ENCODE measurements around the gene FKBP11.
"Not testable (repeated sequence)": the region's sequence is repeated elsewhere in the genome, so short reads cannot be mapped to it uniquely, and the experiment has no call there.

Gene FKBP11

GRCh38 chr12:48923117-48923516 is 2.2 kb downstream of the FKBP11 start:
- no peaks in the 10 kb centered on the region for H3K4me1 ChIP-seq (ENCODE audit: insufficient read depth, poor library complexity, severe bottlenecking)
- TF ChIP-seq CTCF (IDR thresholded peaks at IDR 0.05; ENCODE audit: poor library complexity, severe bottlenecking) = no peak
- peaks cover 28% of the 10 kb centered on the region for H3K36me3 ChIP-seq (ENCODE audit: low read depth)
- H3K4me3 ChIP-seq (ENCODE audit: severe bottlenecking) = no peak overlapping the region
- ATAC-seq (ENCODE audit: low read depth) (no peak), DNase-seq (ENCODE audit: low spot score) (no peak)
- H3K27me3 ChIP-seq (ENCODE audit: insufficient read depth, poor library complexity, severe bottlenecking) = no peaks in the 10 kb centered on the region
- H3K27ac ChIP-seq (ENCODE audit: poor library complexity, severe bottlenecking) = no peak overlapping the region
- H3K9me3 ChIP-seq (ENCODE audit: severe bottlenecking) = no peaks in the 10 kb centered on the region

DNA sequence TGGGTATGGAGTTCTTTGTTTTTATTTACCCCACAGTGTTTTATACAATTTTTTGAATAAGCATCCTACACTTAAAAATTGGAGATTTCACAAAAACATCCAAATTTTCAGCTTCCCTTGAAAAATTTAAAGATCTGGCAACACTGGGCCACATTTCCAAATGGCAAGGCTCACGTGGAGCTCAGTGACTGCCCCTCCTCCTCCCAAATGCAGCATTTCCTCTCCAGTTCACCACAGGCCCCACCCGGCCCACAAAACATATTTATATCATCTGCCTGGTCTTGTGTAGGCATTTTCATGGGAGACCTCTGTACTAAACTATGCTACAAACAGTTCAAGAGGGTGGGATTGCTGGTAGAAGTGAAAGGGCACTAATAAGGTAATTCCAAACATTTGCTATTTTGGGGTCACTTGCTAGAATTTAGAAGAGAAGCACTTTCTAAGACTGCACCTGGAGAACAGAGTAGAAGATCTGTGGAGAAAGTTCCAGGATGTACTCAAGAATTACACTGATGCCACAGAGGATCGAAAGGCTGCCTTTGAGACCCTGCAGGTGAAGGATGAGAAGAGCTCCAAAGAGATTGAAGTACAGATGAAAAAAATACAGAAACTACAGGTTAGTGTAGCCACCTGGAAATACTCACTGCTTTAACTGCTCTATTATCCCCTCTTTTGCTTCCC is 7.3 kb downstream of the FKBP11 start:
- H3K4me3 ChIP-seq (ENCODE audit: severe bottlenecking) = no peak overlapping the region
- H3K27ac ChIP-seq (ENCODE audit: poor library complexity, severe bottlenecking) = no peak overlapping the region
- TF ChIP-seq CTCF (IDR thresholded peaks at IDR 0.05; ENCODE audit: poor library complexity, severe bottlenecking) = no peak

DNA sequence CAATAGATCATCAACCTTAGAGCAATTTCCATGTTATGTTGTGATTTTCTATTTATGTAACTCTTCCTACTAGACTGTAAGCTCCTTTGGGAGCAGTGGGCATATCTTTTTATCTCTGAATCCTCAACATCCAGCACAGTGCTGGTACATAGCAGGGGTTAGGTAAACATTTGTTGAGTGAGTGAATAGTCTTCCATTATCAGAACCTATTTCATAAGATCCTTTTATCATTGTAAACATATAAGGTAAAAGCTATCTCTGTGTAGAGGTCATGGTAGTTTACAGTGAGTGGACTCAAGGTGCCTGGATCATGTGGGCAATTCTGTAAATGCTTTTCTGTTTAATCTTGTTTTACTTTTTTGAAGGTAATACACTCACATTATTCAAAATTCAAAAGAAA is 15.1 kb downstream of the FKBP11 start:
- TF ChIP-seq CTCF (IDR thresholded peaks at IDR 0.05; ENCODE audit: poor library complexity, severe bottlenecking) = no peak
- DNase-seq (ENCODE audit: low spot score) = no peak
- no peak overlapping the region for H3K27ac ChIP-seq (ENCODE audit: poor library complexity, severe bottlenecking)
- no peaks in the 10 kb centered on the region for H3K9me3 ChIP-seq (ENCODE audit: severe bottlenecking)
- no peaks in the 10 kb centered on the region for H3K27me3 ChIP-seq (ENCODE audit: insufficient read depth, poor library complexity, severe bottlenecking)
- H3K4me3 ChIP-seq (ENCODE audit: severe bottlenecking) = no peak overlapping the region
- no peak for ATAC-seq (ENCODE audit: low read depth)
- H3K36me3 ChIP-seq (ENCODE audit: low read depth) = no peaks in the 10 kb centered on the region
- no peaks in the 10 kb centered on the region for H3K4me1 ChIP-seq (ENCODE audit: insufficient read depth, poor library complexity, severe bottlenecking)

More for the DNA sequence above, 7.3 kb downstream of the FKBP11 start:
- Histone ChIP-seq H3K36me3 (ENCODE audit: low read depth) (peaks cover 15% of the 10 kb centered on the region), H3K9me3 (ENCODE audit: severe bottlenecking) (no peaks in the 10 kb centered on the region), H3K27me3 (ENCODE audit: insufficient read depth, poor library complexity, severe bottlenecking) (no peaks in the 10 kb centered on the region), H3K4me1 (ENCODE audit: insufficient read depth, poor library complexity, severe bottlenecking) (no peaks in the 10 kb centered on the region)
- no peak for DNase-seq (ENCODE audit: low spot score)
- ATAC-seq (ENCODE audit: low read depth) = no peak

DNA sequence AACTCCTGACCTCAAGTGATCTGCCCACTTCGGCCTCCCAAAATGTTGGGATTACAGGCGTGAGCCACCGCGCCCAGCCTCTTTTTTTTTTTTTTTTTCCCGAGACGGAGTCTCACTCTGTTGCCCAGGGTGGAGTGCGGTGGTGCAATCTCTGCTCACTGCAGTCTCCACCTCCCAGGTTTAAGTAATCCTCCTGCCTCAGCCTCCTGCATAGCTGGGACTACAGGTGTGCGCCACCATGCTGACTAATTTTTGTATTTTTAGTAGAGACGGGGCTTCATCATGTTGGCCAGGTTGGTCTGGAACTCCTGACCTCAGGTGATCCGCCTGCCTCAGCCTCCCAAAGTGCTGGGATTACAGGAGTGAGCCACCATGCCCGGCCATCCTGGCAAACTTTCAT is 15.6 kb downstream of the FKBP11 start:
- not testable (repeated sequence) for DNase-seq (ENCODE audit: low spot score); H3K4me3 ChIP-seq (ENCODE audit: severe bottlenecking); H3K9me3 ChIP-seq (ENCODE audit: severe bottlenecking); H3K36me3 ChIP-seq (ENCODE audit: low read depth); H3K4me1 ChIP-seq (ENCODE audit: insufficient read depth, poor library complexity, severe bottlenecking); H3K27me3 ChIP-seq (ENCODE audit: insufficient read depth, poor library complexity, severe bottlenecking); H3K27ac ChIP-seq (ENCODE audit: poor library complexity, severe bottlenecking); ATAC-seq (ENCODE audit: low read depth)

- ATAC-seq (ENCODE audit: low read depth) (no peak), DNase-seq (ENCODE audit: low spot score) (no peak)
- H3K4me1 ChIP-seq (ENCODE audit: insufficient read depth, poor library complexity, severe bottlenecking) = no peaks in the 10 kb centered on the region
- H3K36me3 ChIP-seq (ENCODE audit: low read depth) = no peaks in the 10 kb centered on the region
- no peak for TF ChIP-seq CTCF (IDR thresholded peaks at IDR 0.05; ENCODE audit: poor library complexity, severe bottlenecking)
- H3K9me3 ChIP-seq (ENCODE audit: severe bottlenecking) = no peaks in the 10 kb centered on the region
- no peak overlapping the region for H3K4me3 ChIP-seq (ENCODE audit: severe bottlenecking)
- H3K27ac ChIP-seq (ENCODE audit: poor library complexity, severe bottlenecking) = no peak overlapping the region
- no peaks in the 10 kb centered on the region for H3K27me3 ChIP-seq (ENCODE audit: insufficient read depth, poor library complexity, severe bottlenecking)
These were observed 18.0 kb downstream of the FKBP11 start for GRCh38 chr12:48907245-48907644.

All from RWPE2 (cell line).